Neural cell (in vitro differentiated cells): ENCODE results near the gene ACBD6. TPM values are rescaled to one million over a fixed set of nuclear protein-coding genes. Genes with fewer than 3 reads are reported as not detected.

ENCODE experiments used
- H2AFZ ChIP-seq: fragments of 200-600, 300-800 bp; sonication (generic), shearing (Covaris generic); 2 replicates; pipeline ENCODE4 v1.6.0; 2014; ENCODE audit warnings: low read depth, mild to moderate bottlenecking, antibody characterized with exemption, low read length, moderate library complexity
- H3F3A ChIP-seq: fragments of 200-600 bp; shearing (Covaris generic); 2 replicates; pipeline ENCODE4 v1.6.1; 2016; ENCODE audit warnings: mild to moderate bottlenecking, moderate library complexity, mixed read lengths, antibody characterized with exemption, low read length; ENCODE audit not compliant: insufficient read depth, poor library complexity, severe bottlenecking
- H3K27ac ChIP-seq: fragments of 200-600, 300-800 bp; sonication (generic), shearing (Covaris generic); 2 replicates; pipeline ENCODE4 v1.5.1; 2014; ENCODE audit warnings: mild to moderate bottlenecking, low read length, moderate library complexity
- H3K27me3 ChIP-seq: fragments of 300-800, 200-600 bp; sonication (generic), shearing (Covaris generic); 2 replicates; pipeline ENCODE4 v1.6.0; 2014; ENCODE audit warnings: mild to moderate bottlenecking, low read depth, low read length, moderate library complexity; ENCODE audit not compliant: insufficient read depth
- H3K36me3 ChIP-seq: fragments of 300-800, 200-600 bp; sonication (generic), shearing (Covaris generic); 2 replicates; pipeline ENCODE4 v1.5.1; 2014; ENCODE audit warnings: mild to moderate bottlenecking, antibody characterized with exemption, low read length, moderate library complexity; ENCODE audit not compliant: insufficient read depth
- H3K4me2 ChIP-seq: fragments of 300-800, 200-600 bp; sonication (generic), shearing (Covaris generic); 2 replicates; pipeline ENCODE4 v1.6.0; 2014; ENCODE audit warnings: mild to moderate bottlenecking, low read length
- H3K4me3 ChIP-seq: fragments of 300-800, 200-600 bp; sonication (generic), shearing (Covaris generic); 2 replicates; pipeline ENCODE4 v1.5.1; 2014; ENCODE audit warnings: mild to moderate bottlenecking, low read length, moderate library complexity
- H3K79me2 ChIP-seq: fragments of 200-600 bp; shearing (Covaris generic); replicated peaks from 2 replicates; pipeline ENCODE4 v1.6.0; 2014; ENCODE audit warnings: mild to moderate bottlenecking, low read length, moderate library complexity; ENCODE audit not compliant: insufficient read depth
- H3K9ac ChIP-seq: fragments of 300-800, 200-600 bp; sonication (generic), shearing (Covaris generic); 2 replicates; pipeline ENCODE4 v1.6.1; 2016; ENCODE audit warnings: mild to moderate bottlenecking, low read length, mixed read lengths
- H3K9me2 ChIP-seq: fragments of 200-600 bp; shearing (Covaris generic); 2 replicates; pipeline ENCODE4 v1.6.1; 2016; ENCODE audit warnings: mild to moderate bottlenecking, low read length, mixed read lengths; ENCODE audit not compliant: insufficient read depth
- H3K9me3 ChIP-seq: fragments of 200-600, 300-800 bp; sonication (generic), shearing (Covaris generic); 2 replicates; pipeline ENCODE4 v1.6.1; 2016; ENCODE audit warnings: mild to moderate bottlenecking, mixed run types, low read length, moderate library complexity, mixed read lengths
- H4K20me1 ChIP-seq: fragments of 200-600 bp; shearing (Covaris generic); 2 replicates; pipeline ENCODE4 v1.6.1; 2016; ENCODE audit warnings: mild to moderate bottlenecking, mixed run types; ENCODE audit not compliant: insufficient read depth
- EP300 ChIP-seq: fragments of 450-650 bp; conservative IDR thresholded peaks from 2 replicates; pipeline ENCODE4 v1.6.1; 2014; ENCODE audit warnings: antibody characterized with exemption, mild to moderate bottlenecking, moderate library complexity; ENCODE audit not compliant: poor library complexity, severe bottlenecking
- EZH2 ChIP-seq: fragments of 200-600, 300-800 bp; shearing (Covaris generic), sonication (generic); IDR thresholded peaks from 2 replicates; pipeline ENCODE4 v1.6.1; 2014; ENCODE audit warnings: antibody characterized with exemption, low read length, borderline replicate concordance, mild to moderate bottlenecking; ENCODE audit not compliant: insufficient read depth, poor library complexity, severe bottlenecking
- MXI1 ChIP-seq: fragments of 450-650 bp; conservative IDR thresholded peaks from 2 replicates; pipeline ENCODE4 v1.6.1; 2014; ENCODE audit warnings: antibody characterized with exemption, mild to moderate bottlenecking; ENCODE audit not compliant: poor library complexity, severe bottlenecking
- POLR2AphosphoS5 ChIP-seq: IDR thresholded peaks from 2 replicates; pipeline ENCODE4 v1.6.1; 2012
- RAD21 ChIP-seq: fragments of 450-650 bp; conservative IDR thresholded peaks from 2 replicates; pipeline ENCODE4 v1.6.1; 2014; ENCODE audit warnings: antibody characterized with exemption, mild to moderate bottlenecking, moderate library complexity
- SMC3 ChIP-seq: fragments of 450-650 bp; conservative IDR thresholded peaks from 2 replicates; pipeline ENCODE4 v1.6.1; 2014; ENCODE audit warnings: antibody characterized with exemption, mild to moderate bottlenecking, moderate library complexity; ENCODE audit not compliant: poor library complexity
- TAF1 ChIP-seq: IDR thresholded peaks from 2 replicates; pipeline ENCODE4 v1.6.1; 2012; ENCODE audit warnings: low read depth
- polyA plus RNA-seq: library from polyadenylated mRNA; depleted of rRNA; stranded (reverse); fragments of >200 nt; gene quantifications from 2 replicates; pipeline ENCODE4 v1.2.3, GENCODE V29; 2014
- TF ChIP-seq, protein P1 (sequence below): fragments of 450-650 bp; IDR thresholded peaks from 2 replicates; pipeline ENCODE4 v1.5.1; 2014; ENCODE audit warnings: antibody characterized with exemption, mild to moderate bottlenecking, moderate library complexity; ENCODE audit not compliant: poor library complexity, severe bottlenecking
- TF ChIP-seq, protein P2 (sequence below): IDR thresholded peaks from 2 replicates; pipeline ENCODE4 v1.6.1; 2012; ENCODE audit warnings: borderline replicate concordance

The ACBD6 gene
- polyA plus RNA-seq, 1 donor from 2014 or later: 92.4 TPM

DNA sequence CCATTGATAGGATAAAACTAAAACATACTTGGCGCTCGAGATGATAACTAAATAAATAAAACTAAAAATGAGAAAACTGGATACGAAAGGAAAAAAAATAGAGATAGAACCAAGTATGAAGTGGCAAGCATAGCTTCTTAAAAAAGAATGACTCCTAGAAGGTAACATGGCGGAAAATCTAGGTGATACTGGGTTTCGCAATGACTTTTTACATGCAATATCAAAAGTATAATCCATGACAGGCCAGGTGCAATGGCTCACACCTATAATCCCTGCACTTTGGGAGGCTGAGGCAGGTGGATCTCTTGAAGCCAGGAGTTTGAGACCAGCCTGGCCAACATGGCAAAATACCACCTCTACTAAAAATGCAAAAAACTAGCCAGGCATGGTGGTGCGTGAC lies 70.7 kb downstream of the ACBD6 start:
- H3F3A ChIP-seq: no peaks in the 10 kb centered on the region
- H3K4me2 ChIP-seq: no peak overlapping the region
- H3K9me3 ChIP-seq: no peaks in the 10 kb centered on the region
- H4K20me1 ChIP-seq: no peaks in the 10 kb centered on the region
- no peak overlapping the region for H3K27ac ChIP-seq
- no peak for TF ChIP-seq MXI1
- TF ChIP-seq POLR2AphosphoS5: no peak
- no peak for TF ChIP-seq SMC3
- no peak for TF ChIP-seq EP300
- no peak for TF ChIP-seq TAF1
- TF ChIP-seq, protein P1, sequence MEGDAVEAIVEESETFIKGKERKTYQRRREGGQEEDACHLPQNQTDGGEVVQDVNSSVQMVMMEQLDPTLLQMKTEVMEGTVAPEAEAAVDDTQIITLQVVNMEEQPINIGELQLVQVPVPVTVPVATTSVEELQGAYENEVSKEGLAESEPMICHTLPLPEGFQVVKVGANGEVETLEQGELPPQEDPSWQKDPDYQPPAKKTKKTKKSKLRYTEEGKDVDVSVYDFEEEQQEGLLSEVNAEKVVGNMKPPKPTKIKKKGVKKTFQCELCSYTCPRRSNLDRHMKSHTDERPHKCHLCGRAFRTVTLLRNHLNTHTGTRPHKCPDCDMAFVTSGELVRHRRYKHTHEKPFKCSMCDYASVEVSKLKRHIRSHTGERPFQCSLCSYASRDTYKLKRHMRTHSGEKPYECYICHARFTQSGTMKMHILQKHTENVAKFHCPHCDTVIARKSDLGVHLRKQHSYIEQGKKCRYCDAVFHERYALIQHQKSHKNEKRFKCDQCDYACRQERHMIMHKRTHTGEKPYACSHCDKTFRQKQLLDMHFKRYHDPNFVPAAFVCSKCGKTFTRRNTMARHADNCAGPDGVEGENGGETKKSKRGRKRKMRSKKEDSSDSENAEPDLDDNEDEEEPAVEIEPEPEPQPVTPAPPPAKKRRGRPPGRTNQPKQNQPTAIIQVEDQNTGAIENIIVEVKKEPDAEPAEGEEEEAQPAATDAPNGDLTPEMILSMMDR: no peak
- TF ChIP-seq, protein P2, sequence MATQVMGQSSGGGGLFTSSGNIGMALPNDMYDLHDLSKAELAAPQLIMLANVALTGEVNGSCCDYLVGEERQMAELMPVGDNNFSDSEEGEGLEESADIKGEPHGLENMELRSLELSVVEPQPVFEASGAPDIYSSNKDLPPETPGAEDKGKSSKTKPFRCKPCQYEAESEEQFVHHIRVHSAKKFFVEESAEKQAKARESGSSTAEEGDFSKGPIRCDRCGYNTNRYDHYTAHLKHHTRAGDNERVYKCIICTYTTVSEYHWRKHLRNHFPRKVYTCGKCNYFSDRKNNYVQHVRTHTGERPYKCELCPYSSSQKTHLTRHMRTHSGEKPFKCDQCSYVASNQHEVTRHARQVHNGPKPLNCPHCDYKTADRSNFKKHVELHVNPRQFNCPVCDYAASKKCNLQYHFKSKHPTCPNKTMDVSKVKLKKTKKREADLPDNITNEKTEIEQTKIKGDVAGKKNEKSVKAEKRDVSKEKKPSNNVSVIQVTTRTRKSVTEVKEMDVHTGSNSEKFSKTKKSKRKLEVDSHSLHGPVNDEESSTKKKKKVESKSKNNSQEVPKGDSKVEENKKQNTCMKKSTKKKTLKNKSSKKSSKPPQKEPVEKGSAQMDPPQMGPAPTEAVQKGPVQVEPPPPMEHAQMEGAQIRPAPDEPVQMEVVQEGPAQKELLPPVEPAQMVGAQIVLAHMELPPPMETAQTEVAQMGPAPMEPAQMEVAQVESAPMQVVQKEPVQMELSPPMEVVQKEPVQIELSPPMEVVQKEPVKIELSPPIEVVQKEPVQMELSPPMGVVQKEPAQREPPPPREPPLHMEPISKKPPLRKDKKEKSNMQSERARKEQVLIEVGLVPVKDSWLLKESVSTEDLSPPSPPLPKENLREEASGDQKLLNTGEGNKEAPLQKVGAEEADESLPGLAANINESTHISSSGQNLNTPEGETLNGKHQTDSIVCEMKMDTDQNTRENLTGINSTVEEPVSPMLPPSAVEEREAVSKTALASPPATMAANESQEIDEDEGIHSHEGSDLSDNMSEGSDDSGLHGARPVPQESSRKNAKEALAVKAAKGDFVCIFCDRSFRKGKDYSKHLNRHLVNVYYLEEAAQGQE: no peak
- no peak for TF ChIP-seq RAD21
- TF ChIP-seq EZH2: no peak
- H3K9me2 ChIP-seq: no peaks in the 10 kb centered on the region
- no peaks in the 10 kb centered on the region for H3K79me2 ChIP-seq
- H3K27me3 ChIP-seq: no peaks in the 10 kb centered on the region
- H3K36me3 ChIP-seq: peaks cover under 1% of the 10 kb centered on the region
- H2AFZ ChIP-seq: no peak overlapping the region
- no peak overlapping the region for H3K9ac ChIP-seq
- no peak overlapping the region for H3K4me3 ChIP-seq

DNA sequence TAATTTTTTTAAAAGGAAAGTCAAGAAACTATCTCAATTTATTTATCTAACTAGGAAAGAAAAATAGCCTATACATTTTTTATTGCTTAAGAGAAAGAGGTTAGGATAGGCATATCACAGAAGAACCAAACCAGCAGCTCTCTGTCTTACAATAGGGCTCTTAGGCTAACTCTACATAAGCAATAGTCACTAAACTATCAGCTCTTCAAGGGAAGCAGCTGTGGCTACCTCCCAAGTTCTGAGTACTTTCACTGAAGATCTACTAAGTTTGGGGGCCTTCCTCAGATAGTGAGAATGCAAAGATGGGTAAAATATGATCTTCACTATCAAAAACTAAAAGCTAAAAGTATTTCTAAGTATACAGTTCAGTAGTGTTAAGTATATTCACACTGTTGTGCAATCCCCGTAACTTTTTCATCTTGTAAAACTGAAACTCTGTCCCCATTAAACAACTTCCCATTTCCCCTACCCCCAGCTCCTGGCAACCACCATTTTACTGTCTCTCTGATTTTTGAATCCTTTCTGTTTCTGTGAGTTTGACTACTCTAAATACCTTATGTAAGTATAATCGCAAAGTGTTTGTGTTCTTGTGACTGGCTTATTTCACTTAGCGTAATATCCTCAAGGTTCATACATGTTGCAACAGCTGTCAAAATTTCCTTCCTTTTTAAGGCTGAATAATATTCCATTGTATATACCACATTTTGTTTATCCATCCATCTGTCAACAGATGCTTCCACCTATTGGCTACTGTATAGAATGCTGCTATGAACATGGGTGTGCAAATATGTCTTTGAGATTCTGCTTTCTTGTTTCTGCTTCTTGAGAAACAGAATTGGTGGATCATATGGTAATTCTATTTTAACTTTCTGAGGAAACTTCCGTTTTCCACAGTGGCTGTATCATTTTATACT lies 73.3 kb downstream of the ACBD6 start:
- Histone ChIP-seq H2AFZ (no peak overlapping the region), H3F3A (no peaks in the 10 kb centered on the region), H3K36me3 (no peaks in the 10 kb centered on the region), H3K9me2 (no peaks in the 10 kb centered on the region), H3K4me2 (no peak overlapping the region), H3K27me3 (no peaks in the 10 kb centered on the region), H3K4me3 (no peak overlapping the region), H3K79me2 (no peaks in the 10 kb centered on the region), H3K27ac (no peak overlapping the region), H3K9ac (no peak overlapping the region), H4K20me1 (no peaks in the 10 kb centered on the region), H3K9me3 (no peaks in the 10 kb centered on the region)
- TF ChIP-seq TAF1 (no peak), MXI1 (no peak)
